Right renal pelvis (tissue), 4 donors: Measurements from ENCODE around the gene SENP3. TPM values are rescaled to one million over a fixed set of nuclear protein-coding genes. Genes with fewer than 3 reads are reported as not detected.

Experiments
- DNase-seq, 4 donors: peaks; one replicate each; pipeline ENCODE4 v3.0.0-alpha.2; 2013; ENCODE audit warnings: low read depth in 4 of 4, low spot score in 3 of 4, missing footprints in 1 of 4
- polyA plus RNA-seq, 4 donors: library from polyadenylated mRNA; unstranded; fragments of 120-200 nt; gene quantifications; one replicate each; pipeline ENCODE4 v1.2.1, GENCODE V29; 2013; ENCODE audit not compliant: insufficient read length in 4 of 4

The SENP3 gene
- polyA plus RNA-seq, 4 donors = 68.1 to 81.1 (median 78.1) TPM

GRCh38 chr17:7575481-7575883 lies 13.8 kb downstream of the SENP3 start:
- DNase-seq = no peak

GRCh38 chr17:7575959-7576358 lies 14.2 kb downstream of the SENP3 start:
- no peak for DNase-seq

GRCh38 chr17:7576432-7576937 lies 14.8 kb downstream of the SENP3 start:
- no peak for DNase-seq

- no peak for DNase-seq
Observed at GRCh38 chr17:7577327-7578199, 15.8 kb downstream of the SENP3 start.

- DNase-seq = no peak
Observed at GRCh38 chr17:7579001-7579833, 17.5 kb downstream of the SENP3 start, which contains the start of gene CD68. Gene CD68 (plus strand): TSS chr17:7579638. CDS start chr17:7579678, 40 bp downstream.

- DNase-seq = no peak
Observed at GRCh38 chr17:7579834-7580603, 18.3 kb downstream of the SENP3 start.

- DNase-seq = no peak
Observed at GRCh38 chr17:7580604-7581575, 19.2 kb downstream of the SENP3 start.

GRCh38 chr17:7582396-7583252 lies 20.9 kb downstream of the SENP3 start:
- no peak for DNase-seq

- peak; percentile 92 to 98 (median 96) for DNase-seq
Observed at GRCh38 chr17:7583253-7584109, 21.8 kb downstream of the SENP3 start, which contains the start of gene MPDU1. Gene MPDU1 (plus strand): TSS chr17:7583852. CDS start chr17:7583863, 11 bp downstream.

GRCh38 chr17:7586673-7587419 lies 25.1 kb downstream of the SENP3 start:
- no peak for DNase-seq

- DNase-seq = no peak
Observed at GRCh38 chr17:7587420-7588151, 25.9 kb downstream of the SENP3 start.

GRCh38 chr17:7588553-7589203 lies 27.0 kb downstream of the SENP3 start:
- no peak for DNase-seq

GRCh38 chr17:7589204-7589868 lies 27.6 kb downstream of the SENP3 start:
- DNase-seq = peak; percentile 66 to 83 (median 77)

GRCh38 chr17:7589891-7590691 lies 28.4 kb downstream of the SENP3 start, which contains the start of gene SOX15:
Gene SOX15 (minus strand): TSS chr17:7590094. CDS start chr17:7589676, 418 bp downstream.
- DNase-seq = no peak
